ENCODE data around the gene CFL2.
"Not testable (repeated sequence)": the region's sequence is repeated elsewhere in the genome, so short reads cannot be mapped to it uniquely, and the experiment has no call there.

CFL2 gene

DNA sequence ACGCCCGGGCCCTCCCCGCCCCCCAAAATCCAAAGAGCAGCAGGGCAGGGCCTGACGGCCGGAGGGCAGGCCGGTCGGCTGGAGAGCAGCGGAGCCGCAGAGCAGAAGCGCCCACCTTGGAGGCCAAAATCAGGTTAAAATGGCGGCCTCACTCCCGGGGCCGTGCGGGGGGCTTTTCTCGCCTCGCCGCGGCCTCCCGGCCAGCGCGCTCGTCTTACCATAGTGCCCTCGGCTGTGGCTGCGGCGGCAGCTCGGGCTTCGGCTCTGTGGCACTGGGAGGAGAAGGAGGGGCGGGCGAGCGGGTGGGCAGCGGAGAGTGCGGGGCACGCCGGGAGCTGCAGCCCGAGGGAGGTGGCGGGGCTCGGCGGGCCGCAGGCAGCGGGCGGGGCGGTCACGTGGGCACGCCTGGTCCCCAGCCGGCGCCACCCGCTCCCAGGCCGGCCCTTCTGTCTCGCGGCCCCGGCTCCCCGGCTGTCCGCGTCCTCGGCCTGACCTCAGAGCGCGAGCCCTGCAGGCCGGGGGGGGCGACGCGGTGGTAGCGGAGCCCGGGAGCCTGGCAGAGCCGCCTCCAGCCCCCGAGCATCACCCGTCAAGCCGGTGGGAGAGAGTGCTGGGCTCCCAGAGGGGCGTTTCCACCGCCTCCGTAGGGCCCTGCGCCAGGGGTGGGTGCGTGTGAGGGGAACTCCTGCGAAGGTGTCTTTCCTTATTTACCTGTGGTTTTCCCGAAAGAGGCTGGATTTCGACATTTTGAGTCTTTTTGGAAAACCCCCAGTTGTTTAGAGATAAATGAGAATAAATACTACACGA, at the start of gene CFL2:
Gene CFL2 (minus strand): TSS at position 274 of the 807 bp plus-strand sequence. CDS start 53 bp downstream, at position 221.
- DNase-seq = peak; percentile 64

DNA sequence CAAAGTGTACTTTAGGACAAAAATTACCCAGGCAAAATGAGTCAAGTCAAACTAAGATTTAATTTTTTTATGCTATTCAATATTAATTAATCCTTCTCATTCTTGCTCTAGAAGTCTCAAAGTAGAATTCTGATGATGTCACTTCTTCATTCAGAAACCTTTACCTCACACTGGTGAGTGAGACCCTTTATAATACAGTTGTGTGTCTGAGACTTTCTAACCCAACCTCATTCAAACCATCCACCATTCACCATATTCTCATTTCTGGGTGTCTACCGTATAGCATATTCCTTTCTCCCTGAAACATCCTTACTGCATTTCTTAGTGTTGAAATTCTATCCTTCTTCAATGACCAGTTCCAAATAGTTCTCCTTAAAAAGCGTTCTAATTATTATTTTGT, 40.8 kb upstream of the CFL2 start:
- no peak for DNase-seq

DNA sequence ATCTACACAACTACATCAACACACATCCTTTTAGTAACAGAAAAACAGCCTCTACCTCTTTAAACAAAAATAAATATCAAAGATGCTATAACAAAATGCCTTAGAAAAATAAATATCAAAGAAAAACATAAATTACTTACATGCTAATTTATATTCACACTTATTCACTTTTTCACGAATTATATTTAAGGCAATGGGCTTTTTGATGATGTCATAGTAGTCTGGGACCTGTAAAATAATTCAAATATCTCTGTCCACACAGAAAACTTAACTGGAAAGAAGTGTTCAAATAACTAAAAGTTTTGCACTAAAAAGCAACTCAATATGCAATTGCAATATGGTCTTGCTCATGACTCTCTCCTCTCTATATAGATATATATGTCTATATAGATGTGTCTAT, 40.3 kb upstream of the CFL2 start:
- no peak for DNase-seq

DNA sequence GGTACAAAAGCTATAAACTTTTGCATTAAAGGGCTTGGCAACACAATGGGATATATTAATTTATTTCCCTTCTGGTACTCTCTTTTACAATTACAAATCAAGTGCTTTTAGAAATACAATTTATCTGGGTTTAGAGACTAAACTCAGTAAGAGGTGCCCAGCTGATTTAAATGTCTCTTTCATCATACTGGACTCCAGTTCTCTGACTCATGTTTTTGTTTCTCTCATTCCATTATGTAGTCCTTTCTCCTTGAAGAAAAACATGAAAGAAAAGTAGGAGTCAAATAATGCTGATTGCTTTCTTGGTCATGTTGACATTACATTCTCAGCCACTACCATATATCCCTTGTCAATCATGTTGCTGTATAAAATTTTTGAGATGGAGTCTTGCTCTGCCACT, 36.3 kb upstream of the CFL2 start:
- DNase-seq = peak; percentile 21

DNA sequence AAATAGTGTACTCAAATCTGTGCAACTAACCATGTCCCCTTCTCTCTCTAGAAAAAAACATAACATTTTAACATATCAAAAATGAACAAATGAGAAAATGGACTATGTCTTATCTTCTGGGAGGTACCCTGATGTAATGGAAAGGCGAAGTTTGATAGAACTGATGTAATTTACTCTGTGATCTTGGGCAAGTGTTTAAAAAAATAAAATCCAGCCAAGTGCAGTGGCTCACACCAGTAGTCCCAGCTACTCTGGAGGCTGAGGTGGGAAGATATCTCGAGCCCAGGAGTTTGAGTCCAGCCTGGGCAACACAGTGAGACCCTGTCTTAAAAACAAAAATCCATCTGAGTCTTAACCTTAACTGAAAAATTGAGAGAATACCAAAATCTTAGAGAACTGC, 35.8 kb upstream of the CFL2 start:
- DNase-seq = no peak

DNA sequence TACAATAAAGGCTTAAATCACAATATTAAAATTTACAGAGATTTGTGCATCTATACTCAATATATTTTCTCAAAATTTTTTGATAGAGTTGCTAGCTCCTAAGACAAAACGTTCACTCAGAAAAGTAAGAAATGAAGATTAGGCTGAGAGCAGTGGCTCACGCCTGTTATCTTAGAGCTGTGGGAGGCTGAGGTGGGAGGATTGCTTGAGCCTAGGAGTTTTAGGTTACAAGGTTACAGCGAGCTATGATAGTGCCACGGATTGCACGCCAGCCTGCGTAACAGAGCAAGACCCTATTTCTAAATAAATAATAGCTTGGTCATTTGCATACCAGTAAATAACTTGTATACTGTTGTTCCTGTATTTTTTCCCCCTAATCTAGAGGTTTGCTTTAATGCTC, 35.0 kb upstream of the CFL2 start:
- DNase-seq = no peak

DNA sequence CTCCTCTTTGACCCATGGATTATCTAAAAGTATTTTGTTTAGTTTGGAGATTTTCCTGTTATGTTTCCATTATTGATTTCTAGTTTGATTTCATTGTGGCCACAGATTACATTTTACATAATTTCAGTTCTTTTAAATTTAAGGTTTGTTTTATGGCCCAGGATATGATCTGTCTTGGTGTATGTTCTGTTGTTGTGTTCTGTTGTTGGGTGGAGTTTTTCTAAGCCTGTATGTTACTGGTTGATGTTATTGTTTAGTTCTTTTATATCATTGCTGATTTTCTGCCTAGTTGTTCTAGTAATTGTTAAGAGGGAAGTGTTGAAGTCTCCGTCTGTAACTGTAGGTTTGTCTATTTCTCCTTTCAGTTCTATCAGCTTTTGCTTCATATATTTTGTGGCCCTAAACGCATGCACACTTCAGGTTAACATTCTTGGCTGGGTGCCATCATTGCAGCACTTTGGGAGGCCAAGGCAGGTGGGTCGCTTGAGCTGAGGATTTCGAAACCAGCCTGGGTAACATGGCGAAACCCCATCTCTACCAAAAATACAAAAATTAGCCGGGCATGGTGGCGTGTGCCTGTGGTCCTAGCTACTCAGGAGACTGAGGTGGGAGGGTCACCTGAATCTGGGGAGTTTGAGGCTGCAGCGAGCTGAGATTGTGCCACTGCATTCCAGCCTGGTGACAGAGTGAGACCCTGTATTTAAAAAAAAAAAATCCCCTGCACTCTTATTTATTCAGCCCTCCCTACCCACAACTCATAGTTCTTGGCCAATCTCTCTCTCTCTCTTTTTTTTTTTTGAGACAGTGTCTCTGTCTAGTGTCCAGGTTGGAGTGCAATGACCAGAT, 28.1 kb upstream of the CFL2 start:
- DNase-seq = no peak

DNA sequence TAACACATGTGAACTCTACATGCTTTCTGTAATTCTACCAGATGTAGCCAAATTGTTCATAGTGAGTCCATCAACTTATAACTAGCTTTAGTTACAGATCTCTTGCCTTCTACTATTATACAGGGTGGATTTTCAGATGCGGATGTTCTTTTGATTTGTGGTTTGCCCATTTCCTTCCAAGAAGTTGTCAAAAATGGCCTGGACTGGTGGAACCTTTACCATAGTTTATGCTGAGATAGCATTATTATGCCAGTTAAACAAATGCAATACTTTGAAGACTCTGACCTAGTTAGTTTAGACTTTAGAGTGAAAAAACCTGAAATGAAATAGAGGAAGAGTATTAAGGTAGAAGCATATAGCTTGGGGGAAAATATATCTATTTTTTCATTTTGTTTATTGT, 27.4 kb upstream of the CFL2 start:
- DNase-seq = no peak

DNA sequence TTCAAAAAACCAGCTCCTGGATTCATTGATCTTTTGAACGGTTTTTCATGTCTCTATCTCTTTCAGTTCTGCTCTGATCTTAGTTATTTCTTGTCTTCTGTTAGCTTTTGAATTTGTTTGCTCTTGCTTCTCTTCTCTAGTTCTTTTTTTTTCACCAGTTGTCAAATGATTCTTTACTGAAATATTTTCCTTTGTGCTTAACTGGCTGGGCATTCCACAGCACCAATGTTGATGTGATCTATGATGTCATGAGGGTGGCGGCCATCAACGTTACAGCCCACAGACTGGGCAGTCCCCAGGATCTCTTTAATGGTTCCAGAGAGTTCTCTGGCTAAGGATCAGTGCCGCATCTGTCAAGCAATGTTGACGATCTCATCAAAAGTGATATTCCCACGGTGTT, 25.7 kb upstream of the CFL2 start:
- DNase-seq = not testable (repeated sequence)

DNA sequence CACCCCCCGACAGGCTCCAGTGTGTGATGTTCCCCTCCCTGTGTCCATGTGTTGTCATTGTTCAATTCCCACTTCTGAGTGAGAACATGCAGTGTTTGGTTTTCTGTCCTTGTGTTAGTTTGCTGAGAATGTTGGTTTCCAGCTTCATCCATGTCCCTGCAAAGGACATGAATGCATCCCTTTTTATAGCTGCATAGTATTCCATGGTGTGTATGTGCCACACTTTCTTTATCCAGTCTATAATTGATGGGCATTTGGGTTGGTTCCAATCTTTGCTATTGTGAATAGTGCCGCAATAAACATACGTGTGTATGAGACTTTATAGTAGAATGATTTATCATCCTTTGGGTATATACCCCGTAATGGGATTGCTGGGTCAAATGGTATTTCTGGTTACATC, 22.7 kb upstream of the CFL2 start:
- not testable (repeated sequence) for DNase-seq

DNA sequence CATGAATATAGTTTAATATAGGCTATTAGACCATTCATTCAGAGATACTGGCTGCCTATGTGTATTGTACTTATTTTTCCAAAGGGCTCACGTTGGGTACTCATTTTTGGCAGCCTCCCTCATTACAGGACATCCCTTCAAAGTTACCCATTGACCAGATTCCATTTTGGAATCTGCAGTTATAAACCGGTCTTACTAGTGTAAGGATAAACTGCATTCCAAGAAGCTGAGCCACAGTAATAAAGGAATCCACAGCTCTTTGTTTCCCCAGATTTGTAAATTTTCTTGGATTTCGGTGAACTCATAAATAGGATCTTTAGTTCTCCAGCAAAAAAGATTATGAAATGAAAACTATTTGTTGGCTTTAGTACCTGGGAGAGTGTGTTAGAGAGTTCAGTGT, 18.9 kb upstream of the CFL2 start:
- DNase-seq = peak; percentile 52

DNA sequence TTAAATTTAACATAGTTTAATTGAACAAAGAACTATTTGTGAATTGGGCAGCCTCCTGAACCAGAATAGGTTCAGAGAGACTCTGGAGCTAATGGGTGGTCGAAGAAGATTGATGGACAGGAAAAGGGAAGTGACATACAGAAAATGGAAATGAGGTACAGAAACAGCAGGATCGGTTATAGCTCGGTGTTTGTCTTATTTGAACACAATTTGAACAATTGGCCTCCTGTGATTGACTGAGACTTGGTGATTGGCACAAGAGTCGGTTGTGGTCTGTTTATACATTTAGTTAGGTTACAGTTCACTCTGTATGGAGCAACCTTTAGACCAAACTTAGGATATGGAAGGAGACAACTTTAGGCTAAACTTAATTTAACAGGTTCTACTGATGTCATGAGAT, 18.4 kb upstream of the CFL2 start:
- no peak for DNase-seq

DNA sequence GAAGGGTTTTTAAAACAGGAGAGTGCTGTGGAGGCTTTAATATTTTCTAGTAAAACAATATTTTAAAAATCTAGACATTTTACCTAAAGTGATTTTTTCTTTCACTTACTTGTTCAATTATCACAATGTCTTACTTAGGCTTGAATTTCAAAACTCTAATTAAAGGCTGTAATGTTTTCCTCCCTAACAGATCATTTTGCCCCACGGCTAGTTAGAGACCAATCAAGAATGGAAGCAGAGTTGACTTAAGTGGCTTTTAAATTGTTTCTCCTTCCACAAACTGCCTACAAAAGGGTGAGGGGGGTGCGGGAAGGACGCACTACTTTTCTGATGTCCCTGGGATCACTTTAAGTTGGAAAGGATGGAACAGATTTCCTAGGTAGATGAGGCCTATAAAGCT, 9.5 kb upstream of the CFL2 start:
- DNase-seq = no peak

DNA sequence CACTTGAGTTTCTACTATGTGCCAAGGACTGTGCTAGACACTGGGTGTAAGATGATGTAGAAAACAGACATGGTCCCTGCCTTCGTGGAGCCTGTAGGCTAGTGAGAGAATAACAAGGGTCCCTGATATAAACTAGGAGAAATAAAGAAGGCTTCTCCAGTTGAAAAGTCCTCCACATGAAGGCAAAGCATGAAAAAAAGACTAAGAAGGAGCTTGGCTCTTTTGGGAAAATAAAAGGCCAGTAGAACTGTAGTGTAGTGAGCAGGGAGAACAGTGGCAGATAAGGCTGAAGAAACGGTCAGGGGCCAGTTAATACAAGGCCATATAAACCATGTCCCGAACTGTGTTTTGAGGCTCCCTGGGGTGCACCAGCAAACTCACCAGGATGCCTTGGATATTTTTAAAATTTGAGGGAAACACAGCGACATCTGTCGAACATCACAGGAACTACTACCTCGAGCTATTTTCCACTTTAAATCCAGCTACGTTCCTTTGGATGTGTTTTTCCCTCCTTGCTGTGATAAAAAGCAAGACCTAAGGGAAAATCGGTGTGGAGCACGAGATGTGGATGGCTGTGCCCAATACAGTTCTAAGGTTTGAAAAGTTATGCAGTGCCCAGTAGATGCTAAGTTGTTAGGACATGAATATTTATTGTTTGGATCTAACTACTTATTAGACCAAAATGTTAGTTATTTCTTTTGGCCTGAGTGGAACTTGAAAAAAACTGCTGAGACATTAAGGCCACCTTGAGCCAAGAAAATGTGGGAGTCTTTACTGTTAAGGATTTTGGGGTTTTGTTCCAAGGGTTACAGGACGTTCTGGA, 8.5 kb upstream of the CFL2 start:
- DNase-seq = peak; percentile 10

DNA sequence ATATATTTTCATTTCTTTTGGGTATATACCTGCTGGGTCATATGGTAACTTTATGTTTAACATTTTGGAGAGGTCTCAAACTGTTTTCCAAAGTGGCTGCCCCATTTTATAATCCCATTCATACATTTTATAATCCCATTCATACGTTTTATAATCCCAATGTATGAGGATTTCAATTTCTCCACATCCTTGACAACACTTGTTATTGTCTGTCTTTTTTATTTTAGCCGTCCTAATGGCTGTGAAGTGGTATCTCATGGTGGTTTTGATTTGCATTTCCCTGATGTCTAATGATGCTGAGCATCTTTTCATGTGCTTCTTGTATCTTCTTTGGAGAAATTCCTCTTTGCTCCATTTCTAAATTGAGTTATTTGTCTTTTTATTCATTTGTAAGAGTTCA, 6.7 kb upstream of the CFL2 start:
- no peak for DNase-seq

DNA sequence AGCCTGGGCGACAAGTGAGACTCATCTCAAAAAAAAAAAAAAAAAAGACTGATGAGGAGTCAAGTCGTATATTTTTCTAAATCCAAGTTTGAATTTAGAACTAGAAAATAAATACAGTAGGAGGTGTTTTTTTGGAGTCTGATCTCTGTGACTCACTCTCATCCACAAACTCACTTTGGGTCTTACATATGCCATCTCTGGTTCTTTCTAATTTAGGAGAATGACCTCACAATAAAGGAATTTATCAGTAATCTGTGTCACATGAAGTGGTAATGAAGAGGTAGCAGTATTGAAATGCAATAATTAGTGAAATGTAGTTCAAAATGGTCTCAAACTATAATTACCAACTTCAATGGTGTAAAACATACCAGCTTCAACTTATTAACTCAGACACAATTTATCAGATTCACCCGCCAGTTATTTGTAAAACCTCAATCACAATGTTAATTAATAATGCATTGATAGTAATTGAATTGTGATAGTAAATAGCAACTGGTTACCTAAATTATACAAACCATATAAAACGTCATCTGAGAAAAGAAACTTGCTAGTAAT, 4.4 kb upstream of the CFL2 start:
- DNase-seq = peak; percentile 34

DNA sequence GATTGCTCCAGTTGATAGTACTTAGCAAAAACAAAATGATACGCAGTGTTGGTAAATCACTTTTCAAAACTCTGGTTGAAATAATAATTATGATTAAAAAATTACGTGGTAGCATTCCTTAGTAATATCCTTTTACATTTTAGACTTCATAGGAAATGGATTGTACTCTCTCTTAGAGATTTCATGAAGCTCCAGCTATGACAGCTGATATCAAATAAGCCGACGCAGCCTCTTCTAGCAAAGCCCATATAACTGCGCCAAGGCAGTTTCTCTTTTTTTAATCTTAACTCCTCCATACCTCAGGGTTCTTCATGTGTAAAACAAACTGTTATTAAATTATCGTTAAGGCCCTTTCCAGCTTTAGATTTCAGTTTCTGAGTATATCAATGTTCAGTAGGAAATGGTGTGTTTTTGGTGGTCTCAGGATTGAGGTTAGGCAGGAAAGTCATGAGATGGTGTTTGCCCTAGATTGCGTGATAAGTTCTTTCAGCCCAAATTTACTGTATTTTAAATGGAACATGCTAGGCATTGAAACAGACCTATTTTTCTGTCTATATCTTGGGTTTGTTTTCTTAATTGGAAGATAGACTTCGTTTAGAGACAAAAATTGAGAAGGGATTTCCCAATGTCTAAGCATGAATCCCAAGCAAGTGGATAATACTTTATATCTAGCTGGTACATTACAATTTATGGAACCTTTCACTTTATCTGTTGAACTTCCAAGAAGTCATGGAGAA, 902 bp upstream of the CFL2 start:
- no peak for DNase-seq

DNA sequence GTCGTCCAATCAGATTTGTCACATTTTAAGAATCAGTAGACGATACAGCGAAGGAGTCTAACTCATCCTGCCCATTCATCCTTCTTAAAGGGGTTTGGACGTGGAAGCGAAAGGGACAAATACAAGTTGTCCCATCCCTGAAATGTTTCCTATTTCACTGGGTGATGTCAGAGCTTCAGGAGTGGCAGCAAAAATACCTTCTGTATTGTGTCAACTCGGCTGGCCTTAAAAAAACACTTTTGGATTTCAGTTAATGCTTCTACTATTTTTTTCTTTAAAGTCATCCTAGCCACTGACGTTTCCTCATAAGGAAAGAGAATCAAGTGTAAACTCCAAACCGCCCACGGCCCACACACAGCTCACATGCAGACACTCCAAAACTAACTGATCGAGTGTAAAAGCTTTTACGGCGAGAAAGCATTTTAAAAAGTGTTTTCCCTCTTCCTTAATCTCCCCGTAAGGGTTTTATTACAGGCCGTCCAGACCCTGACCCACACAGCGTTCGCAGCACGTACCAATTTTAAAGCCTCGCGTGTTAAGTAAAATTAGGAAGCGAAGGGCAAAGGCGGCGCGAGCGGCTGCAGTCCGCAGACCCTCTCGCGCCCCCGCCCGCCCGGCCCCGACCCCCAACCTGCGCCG, 593 bp downstream of the CFL2 start:
- DNase-seq = peak; percentile 68

DNA sequence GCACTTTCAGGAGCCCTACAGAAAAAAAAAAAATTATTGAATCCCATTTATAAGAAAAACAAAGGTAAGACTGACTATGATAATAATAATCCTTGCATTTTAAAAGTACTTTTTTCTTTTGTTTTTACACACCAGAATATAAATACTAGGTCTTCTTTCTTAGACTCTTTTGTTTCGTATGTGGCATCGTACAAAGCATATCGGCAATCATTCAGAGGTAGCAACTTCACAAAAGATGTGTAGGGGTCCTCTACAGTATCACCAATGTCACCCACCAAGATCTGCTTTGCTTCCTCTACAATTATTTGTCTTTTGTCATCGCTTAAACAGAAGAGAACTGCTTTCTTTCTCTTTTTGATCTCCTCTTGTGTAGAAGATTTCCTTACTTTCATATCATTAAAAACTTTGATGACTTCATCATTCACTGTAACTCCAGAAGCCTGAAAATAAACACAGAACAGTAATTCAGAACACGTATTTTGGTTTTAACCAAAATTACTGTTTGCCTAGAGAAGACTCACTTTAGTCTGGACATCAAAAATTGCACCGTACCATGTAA, 1.2 kb downstream of the CFL2 start:
- DNase-seq = no peak

DNA sequence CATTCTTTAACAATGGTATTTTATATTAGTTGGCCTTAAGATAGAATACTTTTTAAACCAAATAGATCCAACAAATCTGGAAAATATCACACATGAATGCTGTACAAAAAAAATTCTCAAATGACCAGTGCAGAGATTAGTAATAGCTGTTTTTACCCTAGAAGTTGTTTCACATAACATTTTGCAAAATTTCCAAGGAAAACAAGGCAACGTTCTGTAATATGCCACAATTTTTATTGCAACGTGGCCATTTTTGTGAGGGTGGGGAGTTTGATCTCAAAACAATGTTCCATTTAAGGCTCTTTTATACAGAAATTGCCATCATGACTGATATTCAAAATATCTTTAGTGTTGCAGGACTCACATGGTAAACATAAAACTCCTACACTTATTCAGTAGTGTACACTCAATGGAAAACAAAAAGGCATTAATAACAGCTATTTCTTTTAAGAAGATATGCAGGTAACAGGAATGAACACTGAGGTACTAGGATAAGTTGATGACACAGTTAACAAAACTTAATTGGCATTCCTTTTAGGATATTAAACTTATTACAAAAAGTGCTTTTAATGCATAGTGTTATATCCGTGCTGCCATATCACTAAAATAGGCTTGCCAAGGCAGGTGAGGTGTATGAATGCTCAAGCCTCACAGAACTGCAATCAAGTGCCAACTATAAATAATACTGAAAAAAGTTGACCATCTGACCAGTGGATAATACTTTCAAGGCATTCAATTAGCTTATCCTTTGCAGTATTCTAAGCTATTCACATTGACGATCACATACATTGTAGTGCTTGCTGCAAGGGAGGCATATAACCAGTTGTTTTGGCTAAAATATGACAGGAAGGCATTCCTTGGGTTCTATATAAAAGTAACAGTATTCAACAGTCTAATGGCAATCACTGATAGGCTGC, 2.3 kb downstream of the CFL2 start:
- DNase-seq = no peak

Data from kidney glomerular epithelial cell (primary cell).